HG03469 (cell line): ENCODE measurements around the gene RCAN2.
A peak's percentile ranks its signal among the peaks of the same experiment; 100 is the strongest.
"Not testable (repeated sequence)": the region's sequence is repeated elsewhere in the genome, so short reads cannot be mapped to it uniquely, and the experiment has no call there.

ENCODE experiments used
- ATAC-seq: cut with Tn5 transposase; IDR thresholded peaks from one replicate; pipeline ENCODE4 v1.9.1; 2021; ENCODE audit warnings: mild to moderate bottlenecking, moderate library complexity, moderate number of reproducible peaks; ENCODE audit not compliant: unreplicated experiment

The RCAN2 gene

DNA sequence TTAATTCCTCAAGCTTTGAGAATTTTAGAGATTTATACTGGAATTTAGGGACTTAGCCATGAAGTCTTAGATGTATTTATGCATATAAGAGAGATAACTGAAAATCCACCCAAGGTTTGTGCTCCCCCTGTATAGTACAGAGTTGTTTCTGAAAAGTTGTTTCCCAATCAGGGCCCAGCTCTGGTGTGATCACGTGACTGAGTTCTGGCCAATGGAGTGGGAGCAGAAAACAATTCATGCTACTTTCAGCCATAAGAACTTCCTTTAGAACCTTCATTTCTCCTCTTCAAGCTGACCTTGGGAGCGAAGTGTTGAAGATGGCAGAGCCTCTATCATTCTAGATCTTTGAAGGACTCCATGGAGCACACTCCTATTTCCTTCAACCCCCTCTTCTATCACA lies 151.0 kb downstream of the RCAN2 start:
- ATAC-seq = no peak

DNA sequence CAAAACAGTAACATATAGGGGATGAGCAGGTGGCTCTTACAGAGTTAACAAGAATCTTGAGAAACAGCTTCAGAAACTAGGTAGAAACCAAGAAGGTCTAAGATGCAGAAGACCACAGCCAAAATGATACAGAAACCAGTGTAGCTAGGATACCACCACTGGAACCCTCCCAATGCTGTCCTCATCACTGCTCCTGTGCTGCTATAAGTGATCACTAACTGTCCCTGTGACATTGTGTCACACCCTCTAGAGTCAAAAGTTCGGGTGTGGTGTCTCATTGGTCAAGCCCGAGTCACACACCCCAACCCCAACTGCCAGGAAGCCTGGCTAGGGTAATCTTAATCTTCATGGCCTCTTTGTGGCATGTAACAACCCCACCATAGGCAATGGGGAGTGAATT lies 153.1 kb downstream of the RCAN2 start:
- ATAC-seq = peak; percentile 86

DNA sequence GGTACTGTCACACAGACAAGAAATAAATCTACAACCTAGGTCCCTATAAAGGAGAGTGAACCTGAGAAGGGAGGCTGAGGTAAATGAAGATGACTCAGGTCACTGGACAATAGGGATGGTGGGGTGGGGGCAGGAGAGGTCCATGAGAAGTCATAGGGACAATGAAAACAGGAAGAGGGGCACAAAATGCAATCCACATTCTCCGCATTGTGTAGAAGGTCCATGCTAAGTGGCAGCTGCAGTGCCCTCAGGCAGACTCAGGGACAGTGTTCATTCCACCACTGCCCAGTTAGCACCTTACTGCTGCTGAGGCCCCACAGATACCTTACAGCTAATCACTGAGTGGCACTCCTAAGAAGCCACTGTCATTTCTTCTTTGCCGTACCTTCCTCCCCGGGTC lies 156.8 kb downstream of the RCAN2 start:
- no peak for ATAC-seq

DNA sequence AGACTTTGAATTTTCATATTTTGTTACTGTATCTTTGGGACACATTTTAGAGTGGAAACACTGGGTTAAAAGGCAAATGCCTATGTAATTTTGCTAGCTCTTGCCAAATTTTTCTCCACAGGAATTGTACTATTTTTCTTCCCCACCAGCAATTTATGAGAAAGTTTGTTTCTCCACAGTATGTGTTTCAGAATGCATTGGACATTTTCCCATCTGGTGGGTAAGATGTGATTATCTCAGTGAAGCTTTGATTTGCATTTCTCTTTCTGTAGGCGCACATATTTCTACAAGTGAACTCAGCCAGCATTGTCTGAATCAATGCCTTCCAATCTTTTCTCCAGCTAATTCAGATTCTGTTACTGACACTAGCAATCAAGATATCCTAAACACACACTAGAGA lies 157.8 kb downstream of the RCAN2 start:
- no peak for ATAC-seq

DNA sequence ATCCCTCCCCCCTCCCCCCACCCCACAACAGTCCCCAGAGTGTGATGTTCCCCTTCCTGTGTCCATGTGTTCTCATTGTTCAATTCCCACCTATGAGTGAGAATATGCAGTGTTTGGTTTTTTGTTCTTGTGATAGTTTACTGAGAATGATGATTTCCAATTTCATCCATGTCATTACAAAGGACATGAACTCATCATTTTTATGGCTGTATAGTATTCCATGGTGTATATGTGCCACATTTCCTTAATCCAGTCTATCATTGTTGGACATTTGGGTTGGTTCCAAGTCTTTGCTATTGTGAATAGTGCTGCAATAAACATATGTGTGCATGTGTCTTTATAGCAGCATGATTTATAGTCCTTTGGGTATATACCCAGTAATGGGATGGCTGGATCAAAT lies 158.8 kb downstream of the RCAN2 start:
- ATAC-seq = not testable (repeated sequence)

DNA sequence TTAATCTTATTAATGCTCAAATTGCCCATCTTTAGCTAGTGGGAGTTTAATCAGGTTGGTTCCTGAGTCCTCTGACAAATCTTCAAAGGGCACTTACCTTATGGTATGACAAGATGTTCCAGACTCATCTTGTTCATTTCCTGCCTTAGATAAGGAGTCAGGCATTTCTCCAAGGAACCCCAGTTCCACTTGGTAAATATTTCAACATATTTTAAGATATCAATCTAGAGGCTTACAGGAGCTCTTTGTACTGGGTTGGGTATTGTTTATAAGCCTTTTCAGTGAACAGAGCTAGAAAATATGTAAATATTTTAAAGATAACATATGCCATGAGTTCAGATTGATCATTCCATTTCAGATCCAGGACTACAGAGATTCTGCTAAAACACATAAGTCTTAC lies 159.8 kb downstream of the RCAN2 start:
- ATAC-seq = no peak

DNA sequence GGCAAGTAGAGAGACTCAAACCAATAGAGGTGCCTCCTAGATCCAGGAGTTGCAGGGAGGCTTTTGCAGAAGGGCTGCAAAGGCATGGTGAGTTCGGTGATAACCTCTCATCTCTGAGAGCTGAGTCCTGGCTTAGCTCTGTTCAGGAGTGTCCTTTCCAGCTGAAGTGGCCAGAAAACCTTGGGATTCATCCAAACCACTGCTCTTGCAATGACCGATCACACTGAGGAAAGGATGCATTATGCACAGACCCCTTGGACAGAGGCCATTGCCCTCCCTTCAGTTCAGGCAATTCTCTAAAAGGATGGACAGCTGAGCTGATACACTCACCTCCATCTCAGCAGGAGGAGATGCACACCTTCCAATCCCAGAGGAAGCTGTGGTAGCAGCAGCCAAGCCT lies 161.7 kb downstream of the RCAN2 start:
- no peak for ATAC-seq

DNA sequence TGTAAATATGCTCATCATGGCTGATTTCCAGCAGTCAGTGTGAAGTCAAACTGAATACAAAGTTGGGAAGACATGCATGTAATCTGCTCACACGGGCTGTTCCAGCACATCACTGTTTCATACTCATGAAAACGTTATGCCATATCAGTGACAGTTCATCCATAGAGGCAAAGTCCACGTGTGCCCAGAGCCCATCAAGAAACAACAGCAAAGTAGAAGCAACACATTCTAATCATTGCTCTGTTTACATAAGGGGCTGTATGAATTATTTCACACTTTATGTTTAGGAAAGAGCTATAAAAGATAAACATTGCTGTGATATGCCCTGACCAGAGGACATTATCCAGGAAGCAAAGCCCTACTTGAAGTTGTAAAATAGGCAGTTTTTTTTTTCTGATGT lies 163.5 kb downstream of the RCAN2 start:
- ATAC-seq = no peak

DNA sequence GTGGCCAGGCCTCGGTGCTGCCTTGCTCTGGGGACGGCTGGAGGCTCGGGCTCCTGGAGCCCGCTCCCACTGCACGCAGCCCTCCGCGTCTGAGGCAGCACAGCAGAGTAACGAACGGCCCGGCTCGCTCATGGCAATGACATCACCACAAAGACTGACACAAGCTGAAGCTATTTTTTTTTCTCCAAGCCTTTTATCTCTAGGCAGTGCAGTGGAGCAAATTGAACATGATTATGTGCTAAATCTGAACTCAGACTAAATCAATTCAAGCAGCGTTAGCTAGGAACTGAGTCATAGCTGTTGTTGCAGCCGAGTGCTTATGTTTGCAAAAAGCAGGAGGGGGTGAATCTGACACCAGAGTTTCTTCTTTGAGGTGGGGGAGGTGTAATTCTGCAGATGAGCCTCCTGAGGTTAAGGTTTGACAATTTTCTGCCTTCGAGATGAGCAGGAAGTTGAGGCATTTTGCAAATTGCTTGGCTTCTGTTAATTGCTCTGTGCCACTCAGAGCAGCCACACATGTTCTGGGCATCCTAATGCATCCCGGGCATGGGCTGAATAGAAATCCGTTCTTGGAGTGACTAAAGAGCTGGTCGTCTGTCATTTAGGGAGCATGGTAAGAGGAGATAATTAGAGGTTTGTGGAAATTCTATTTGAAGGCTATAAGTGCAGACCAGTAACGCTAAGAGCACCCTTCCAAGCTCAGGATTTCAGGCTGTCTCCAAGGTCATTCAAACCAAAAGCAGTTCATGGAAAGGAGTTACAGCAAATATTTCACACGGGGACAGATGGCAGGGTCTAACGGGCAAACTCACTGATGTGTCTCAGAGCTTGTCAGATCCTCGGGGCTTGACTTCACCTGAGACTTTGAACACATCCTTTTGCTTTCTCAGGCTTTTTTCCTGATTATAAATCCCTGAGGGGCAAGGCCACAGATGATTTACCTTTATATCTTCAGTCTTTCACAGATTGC lies 165.4 kb downstream of the RCAN2 start:
- ATAC-seq = no peak

DNA sequence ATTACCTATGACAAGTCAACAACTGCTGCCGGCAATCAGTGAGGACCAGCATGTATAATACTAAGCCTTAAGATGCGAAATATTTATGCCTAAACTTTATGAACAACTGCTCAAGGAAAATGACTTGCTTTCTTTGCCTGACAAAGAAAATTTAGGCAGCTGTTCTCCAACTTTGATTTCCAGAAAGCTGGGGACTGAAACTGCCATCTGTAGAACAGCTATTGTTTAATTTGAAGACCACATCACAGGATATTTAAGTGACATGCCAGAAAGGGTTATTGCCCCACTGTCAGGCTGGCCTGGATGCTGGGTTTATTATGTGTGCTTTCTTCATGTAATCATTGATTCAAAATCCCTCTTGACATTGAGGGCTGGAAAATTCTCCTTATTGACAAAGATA lies 166.5 kb downstream of the RCAN2 start:
- ATAC-seq = no peak

DNA sequence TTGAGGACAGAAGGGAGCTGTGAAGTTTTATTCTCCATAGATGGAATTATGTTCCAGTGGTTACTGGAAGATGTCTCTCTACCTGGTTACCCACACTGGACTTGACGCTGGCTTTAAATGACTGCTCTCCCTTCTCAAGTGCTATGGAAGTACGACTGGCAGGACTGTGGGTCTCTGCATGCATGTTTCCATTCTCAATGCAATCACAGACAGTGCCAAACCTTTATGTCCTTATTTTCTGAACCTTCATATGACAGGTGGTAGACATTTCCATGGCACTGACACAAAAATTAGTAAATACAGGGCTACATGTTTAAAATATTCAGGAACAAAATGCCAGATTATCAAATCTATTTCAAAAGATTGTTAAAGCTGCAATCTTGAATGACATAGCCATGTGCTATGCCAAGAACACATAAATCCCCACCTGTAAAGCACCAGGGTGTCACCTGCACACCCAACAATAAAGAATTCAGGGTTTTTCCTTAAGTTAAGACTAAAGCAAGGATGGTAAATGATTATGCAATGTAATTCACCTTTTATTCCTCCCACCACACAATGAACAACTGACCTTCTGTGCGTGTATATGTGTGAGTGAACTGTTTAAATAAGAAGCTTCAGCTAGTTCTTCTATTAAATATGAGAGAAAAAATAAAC lies 167.2 kb downstream of the RCAN2 start:
- ATAC-seq = no peak

DNA sequence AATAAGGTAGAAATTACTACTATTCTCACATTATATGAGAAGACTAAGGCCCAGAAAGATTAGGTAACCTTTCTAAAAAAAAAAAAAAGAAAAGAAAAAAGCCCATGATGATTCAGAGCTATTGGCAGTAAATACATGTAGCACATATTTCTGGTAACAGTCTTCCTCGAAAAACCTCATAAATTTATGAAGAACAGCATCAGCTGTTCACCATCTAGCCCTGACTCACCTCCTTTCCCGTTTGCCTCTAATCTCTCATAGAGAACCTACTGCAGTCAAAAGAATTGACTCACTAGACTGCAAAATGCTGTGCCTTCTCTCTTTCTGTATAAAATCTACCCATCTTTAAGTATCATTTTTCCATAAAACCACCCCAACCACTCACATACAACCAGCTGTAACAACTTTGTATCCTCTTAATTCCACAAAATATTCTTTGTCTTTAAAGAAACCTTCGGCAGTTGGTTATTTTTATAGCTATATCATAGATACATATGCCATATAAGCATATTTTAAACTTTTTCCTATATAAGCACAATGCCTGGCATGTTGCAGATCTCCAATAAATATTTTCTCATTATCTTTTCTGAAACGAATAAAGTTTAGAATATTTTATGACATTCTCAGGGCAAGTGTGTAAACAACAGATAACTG lies 167.8 kb downstream of the RCAN2 start:
- ATAC-seq = no peak

DNA sequence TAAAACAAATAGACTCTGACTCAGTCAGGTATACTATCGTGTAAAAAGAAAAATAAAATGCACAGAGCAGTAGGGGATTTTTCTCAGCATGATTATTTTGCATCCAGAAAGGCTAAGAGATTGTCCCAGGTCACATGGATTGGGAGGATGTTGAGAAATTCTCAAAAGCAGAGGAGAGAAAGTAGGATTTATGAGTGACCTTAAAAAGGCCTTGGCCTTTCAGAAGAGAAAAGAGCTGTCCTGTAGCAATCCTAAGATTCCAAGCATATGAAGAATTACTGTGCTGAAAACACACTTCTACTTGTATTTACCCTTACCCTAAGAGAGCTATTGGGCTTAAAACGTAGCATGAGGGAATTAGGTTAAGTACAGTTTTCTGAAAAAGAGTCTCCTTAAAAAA lies 170.7 kb downstream of the RCAN2 start:
- ATAC-seq = no peak

DNA sequence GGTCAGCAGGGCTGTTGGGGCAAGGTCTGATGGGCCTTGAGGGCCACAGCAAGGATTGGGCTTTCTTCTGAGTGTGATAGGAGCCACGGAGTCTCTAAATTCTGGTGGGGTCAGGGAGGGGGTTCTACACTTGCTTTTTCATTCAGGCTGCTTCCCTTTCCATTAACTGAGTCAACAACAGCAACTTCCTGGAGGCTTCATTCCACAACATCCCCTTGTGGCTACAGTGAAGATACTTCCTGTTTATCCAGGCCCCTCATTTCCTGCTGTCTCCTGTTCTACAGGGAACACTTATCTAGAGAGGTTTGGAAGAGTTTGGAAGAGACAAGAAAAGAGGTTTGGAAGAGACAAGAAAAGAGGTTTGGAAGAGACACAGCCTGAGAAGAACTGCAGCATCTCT lies 175.7 kb downstream of the RCAN2 start:
- no peak for ATAC-seq

DNA sequence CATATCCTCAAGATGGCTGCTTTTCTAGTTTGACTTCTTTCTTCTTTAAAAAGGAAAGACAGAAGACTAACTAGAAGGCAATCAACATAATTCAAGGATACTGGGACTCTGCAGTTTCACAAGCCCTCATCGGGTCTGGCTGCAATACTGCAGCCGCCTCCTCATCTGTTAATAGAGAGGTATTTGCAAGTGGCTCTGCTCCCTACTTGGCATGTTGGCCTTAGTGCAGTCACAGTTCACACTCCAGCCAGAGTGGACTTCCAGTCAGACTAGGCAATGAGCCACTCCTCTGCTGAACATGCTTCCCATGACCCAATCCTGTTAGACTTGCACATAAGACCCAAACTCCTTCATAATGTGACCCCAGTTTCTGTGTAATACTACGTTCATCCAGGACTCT lies 178.6 kb downstream of the RCAN2 start:
- ATAC-seq = no peak

DNA sequence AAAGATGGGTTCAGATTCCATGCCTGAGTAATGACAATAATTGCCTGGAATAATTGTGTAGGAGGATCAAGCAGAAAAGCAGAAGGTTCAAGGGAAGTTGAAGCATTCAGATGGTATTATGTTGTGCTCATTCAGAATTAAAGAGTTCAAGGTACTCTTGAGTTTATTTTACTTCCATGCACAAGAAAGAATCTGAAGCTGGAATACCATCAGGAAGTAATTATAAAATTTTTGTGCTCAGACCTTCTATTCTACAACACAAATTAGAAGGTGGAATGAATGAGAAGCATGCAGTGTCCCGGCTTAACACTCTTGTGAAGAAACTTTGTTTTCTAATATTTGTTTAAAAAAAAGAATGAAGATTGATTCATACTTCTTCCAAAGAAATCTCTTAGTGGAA lies 181.1 kb downstream of the RCAN2 start:
- ATAC-seq = no peak

DNA sequence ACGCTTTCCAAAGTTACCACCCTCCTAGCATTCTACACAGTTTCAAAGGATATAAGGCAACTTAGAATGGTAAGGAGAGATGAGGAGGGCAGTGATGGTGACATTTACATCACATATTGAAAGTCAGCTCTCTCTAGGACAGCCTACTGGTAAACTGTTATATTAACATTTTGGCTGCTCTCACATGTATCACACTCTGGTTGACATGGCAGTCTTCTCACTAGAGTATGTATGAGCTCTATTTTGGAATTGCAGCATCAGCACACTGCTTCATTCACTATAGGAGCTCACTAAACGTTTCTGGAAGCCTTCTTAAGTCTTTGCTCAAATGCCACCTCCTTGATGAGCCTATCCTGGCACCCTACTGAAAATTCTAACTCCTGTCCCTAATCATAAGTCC lies 184.8 kb downstream of the RCAN2 start:
- ATAC-seq = no peak

DNA sequence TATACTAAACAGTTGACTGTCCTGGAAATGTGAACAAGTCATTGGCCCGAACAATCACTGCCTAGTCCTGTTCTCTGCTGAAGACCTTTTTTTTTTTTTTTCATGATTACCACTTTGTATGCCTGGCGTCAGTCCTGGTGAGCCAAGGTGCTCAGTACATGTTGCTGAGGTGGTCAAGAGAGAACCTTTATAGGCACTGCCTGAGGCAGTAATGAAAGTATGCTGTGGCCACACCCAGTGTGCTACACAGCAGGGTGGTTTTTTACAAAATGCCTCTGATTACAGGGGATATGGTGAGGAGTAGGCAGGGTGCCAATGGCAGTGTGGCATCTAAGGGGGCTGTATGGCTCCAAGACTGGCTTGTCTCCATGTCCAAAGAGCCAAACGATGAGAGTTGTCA lies 185.4 kb downstream of the RCAN2 start:
- ATAC-seq = no peak

DNA sequence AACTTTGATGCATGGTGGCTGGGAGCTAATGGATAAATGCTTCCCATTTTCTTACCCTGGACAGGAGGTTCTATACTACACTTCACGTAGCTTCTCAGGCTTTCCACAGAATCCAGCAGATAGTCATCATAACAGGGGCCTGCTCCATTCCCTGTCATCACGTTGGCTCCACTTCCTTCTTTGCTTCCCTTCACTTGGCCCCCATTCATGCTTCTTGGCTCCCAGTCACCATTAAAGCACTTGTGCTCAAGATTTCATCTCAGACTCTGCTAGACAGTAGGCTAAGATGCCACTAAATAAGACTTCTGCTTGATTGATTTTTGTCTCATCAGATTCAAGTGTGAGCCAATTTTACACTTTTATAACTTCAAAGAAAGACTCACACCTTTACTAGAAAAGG lies 186.0 kb downstream of the RCAN2 start:
- ATAC-seq = no peak

DNA sequence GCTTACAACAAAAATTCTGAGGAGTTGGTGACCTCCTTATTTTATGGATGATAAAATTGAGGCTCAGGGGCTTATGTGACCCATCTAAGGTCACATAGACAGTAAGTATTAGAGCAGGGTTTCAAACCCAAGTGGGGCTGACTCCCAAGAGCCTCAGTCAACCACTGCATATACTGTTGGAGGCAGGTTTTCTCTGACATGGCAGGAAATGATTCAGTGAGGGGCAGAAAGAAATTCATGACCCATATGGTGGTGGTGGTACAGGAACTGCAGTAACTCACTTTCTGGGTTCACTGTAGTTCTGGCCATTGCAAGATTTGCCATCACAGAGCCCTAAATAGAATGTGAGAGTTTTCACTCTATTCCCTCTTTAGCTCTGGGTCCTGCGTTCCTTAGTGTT lies 188.4 kb downstream of the RCAN2 start:
- no peak for ATAC-seq

DNA sequence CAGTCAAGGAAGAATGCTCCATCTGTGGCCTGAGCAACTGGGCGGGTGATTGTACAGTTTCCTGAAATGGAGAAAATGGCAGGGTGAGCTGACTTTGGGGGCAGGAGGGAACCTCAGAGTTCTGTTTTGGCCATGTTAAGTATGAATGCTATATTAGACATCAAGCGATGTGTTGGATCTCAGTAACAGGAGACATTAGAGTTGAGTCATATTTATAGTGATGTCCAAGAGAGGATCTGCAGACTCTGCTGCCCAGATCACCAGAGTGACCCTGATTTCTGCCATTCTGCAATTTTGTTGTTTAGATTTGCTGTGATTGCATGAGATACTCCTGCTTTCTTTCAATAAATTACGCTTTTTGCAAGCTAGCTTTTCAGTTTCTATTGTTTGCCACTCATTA lies 189.1 kb downstream of the RCAN2 start:
- ATAC-seq = no peak

DNA sequence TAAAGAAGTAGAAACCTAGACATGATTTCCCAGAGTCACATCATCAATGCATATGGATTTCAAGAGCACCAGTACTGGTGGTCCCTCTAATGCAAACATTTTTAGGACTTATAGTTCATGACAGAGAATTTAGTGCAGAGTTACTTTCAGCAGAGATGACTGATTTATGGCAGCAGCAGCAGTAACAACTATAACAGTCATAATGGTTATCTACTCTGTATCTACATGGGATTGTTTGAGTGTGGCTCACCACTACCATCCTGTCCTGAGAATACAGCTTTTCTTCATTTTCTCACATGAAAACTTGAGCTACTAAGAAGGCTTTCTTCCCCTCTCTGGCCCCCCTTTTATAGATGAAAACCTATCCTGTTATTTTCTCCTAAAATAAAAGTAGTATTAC lies 192.0 kb downstream of the RCAN2 start:
- ATAC-seq = peak; percentile 65
